Central memory CD4-positive, alpha-beta T cell (primary cell): ENCODE measurements around the gene RBM41.
A peak's percentile ranks its signal among the peaks of the same experiment; 100 is the strongest.
"Not testable (repeated sequence)": the region's sequence is repeated elsewhere in the genome, so short reads cannot be mapped to it uniquely, and the experiment has no call there.

Experiments used
- DNase-seq: peaks from one replicate; pipeline ENCODE4 v3.0.0; 2022
- total RNA-seq, 3 experiments: gene quantifications; one replicate each; lab custom pipeline; 2026; lab: John Stamatoyannopoulos, UW

Gene RBM41
- total RNA-seq, result 22.1 to 36.0 (median 26.8) reads per million in 3 experiments

GRCh38 chrX:107118322-107119147 is at the start of gene RBM41:
Gene RBM41, minus strand, starts transcription at chrX:107118822. Its CDS starts 49 bp downstream, at chrX:107118773.
- DNase-seq, result peak; percentile 74

- DNase-seq, result no peak
Measured at GRCh38 chrX:107168257-107168656, 49.6 kb upstream of the RBM41 start.

- DNase-seq, result no peak
Measured at GRCh38 chrX:107167163-107167921, 48.7 kb upstream of the RBM41 start.

DNA sequence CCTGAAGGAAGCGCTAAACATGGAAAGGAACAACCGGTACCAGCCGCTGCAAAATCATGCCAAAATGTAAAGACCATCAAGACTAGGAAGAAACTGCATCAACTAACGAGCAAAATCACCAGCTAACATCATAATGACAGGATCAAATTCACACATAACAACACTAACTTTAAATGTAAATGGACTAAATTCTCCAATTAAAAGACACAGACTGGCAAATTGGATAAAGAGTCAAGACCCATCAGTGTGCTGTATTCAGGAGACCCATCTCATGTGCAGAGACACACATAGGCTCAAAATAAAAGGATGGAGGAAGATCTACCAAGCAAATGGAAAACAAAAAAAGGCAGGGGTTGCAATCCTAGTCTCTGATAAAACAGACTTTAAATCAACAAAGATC is 39.0 kb upstream of the RBM41 start:
- not testable (repeated sequence) for DNase-seq

DNA sequence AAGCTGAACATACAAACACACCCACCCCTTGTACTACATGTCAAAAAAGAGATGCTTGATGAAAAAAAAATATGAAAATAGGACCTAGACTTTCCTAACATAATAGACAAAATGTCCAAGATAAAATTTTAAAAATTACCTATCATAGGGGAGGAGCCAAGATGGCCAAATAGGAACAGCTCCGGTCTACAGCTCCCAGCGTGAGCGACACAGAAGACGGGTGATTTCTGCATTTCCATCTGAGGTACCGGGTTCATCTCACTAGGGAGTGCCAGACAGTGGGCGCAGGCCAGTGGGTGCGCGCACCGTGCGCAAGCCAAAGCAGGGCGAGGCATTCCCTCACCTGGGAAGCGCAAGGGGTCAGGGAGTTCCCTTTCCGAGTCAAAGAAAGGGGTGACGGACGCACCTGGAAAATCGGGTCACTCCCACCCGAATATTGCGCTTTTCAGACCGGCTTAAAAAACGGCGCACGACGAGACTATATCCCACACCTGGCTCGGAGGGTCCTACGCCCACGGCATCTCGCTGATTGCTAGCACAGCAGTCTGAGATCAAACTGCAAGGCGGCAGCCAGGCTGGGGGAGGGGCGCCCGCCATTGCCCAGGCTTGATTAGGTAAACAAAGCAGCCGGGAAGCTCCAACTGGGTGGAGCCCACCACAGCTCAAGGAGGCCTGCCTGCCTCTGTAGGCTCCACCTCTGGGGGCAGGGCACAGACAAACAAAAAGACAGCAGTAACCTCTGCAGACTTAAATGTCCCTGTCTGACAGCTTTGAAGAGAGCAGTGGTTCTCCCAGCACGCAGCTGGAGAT is 37.2 kb upstream of the RBM41 start:
- DNase-seq, result peak; percentile 1

GRCh38 chrX:107154787-107155620 is 36.4 kb upstream of the RBM41 start:
- no peak for DNase-seq

DNA sequence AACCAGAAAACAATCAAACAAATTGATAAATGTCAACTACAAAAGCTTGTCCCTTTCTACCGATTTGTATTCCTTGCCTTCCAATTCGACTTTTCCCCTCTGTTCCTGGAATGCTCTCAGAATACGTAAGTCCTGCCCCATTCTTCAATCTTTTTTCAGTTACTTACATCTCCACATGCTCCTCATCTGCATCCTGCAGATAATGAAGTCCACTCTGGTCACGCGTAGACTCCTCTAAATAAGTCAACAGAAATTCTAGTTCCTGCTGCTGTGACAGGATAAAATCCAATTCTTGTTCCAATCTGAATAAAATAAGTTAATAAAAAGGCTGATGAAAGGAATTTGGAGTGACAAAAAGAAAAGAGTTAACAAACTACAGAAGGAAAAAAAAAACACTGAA is 34.4 kb upstream of the RBM41 start:
- no peak for DNase-seq

- DNase-seq, result no peak
Measured at GRCh38 chrX:107146670-107147069, 28.0 kb upstream of the RBM41 start.

DNA sequence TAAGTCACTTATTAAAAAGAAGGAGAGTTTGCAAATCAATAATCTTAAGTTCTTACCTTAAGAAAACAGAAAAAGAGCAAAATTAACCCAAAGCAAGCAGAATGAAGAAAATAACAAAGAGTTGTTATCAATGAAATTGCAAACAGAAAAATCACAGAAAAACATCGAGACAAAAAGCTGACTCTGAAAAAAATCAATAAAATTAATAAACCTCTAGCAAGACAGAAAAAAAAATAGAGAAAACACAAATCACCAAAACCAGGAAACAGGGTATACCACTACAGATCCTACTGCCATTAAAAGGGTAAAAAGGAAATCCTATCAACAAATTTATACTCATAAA is 17.3 kb upstream of the RBM41 start:
- DNase-seq, result no peak

GRCh38 chrX:107135049-107135964 is 16.7 kb upstream of the RBM41 start:
- no peak for DNase-seq

DNA sequence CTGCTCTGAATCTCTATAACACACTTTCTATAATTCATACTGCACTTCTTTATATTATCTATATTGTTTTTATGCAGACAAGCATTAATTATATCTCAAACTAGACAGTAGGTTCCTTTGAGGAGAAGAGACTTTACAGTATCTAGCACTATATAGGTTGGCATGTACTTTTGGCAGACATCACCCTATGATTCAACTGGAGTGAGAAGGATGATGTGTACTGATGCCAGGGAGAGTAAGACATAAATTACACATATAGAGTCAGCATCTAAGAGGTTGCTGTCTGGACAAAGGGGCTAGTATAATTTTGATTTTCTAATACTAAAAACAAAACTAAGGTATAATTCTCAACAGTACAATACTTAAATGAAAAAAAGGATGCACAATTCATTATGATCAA is 5.1 kb upstream of the RBM41 start:
- DNase-seq, result no peak

- no peak for DNase-seq
Measured at GRCh38 chrX:107119283-107119682, 661 bp upstream of the RBM41 start.

GRCh38 chrX:107117993-107118321 is 665 bp downstream of the RBM41 start:
- no peak for DNase-seq

GRCh38 chrX:107107459-107107858 is 11.2 kb downstream of the RBM41 start:
- DNase-seq, result no peak

DNA sequence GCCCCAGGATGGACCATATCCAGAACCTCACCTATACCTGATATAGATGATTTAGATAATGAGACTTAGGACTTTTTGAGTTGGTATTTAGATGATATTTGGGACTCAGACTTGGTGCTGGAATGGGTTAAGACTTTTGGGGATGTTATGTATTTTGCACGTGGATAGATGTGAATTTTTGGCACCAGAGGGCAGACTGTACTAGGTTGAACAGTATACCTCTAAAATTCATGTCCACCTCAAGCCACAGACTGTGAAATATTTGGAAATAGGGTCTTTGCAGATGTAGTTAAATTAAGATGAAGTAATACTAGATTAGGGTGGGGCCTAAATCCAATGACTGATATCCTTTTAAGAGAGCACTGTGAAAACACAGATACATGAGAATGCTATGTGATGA is 15.6 kb downstream of the RBM41 start:
- DNase-seq, result no peak

DNA sequence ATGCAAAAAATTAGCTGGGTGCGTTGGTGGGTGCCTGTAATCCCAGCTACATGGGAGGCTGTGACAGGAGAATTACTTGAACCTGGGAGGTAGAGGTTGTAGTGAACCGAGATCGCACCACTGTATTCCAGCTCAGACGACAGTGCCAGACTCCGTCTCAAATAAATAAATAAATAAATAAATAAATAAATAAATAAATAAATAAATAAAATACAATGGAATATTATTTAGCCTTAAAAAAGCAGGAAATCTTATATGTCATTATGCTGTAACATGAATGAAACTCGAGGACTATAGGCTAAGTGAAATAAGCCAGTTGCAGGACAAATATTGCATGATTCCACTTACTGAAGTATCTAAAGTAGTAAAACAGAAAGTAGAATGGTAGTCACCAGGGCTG is 42.5 kb downstream of the RBM41 start:
- DNase-seq, result no peak

GRCh38 chrX:107057731-107058130 is 60.9 kb downstream of the RBM41 start:
- DNase-seq, result not testable (repeated sequence)

GRCh38 chrX:107054978-107055377 is 63.6 kb downstream of the RBM41 start:
- DNase-seq, result no peak

GRCh38 chrX:107050195-107050709 is 68.4 kb downstream of the RBM41 start:
- DNase-seq, result no peak

- no peak for DNase-seq
Measured at GRCh38 chrX:107047622-107048021, 71.0 kb downstream of the RBM41 start.

DNA sequence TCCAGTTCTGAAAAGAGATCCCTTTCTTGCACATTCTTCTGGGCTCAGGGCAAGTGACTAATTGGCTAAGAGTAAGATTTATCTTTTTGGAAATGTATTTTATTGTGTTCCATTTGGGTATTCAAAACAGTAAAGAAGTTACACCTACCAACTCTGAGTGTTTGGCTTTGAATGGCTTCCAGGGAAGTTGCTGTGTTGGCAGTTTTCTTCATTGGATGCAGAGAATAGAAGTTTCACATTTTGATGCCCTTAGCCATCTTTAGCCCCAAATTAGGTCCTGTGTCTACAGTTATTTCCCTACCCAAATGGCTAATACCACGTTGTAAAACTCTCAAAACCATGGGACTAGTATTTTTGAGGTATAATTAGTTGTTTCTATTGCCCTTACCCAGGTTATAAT is 88.9 kb downstream of the RBM41 start:
- no peak for DNase-seq
